GM12891 (cell line): ENCODE results near the gene PEX11A.
"Not testable (repeated sequence)": the region's sequence is repeated elsewhere in the genome, so short reads cannot be mapped to it uniquely, and the experiment has no call there.

ENCODE experiments used
- PAX5 ChIP-seq: IDR thresholded peaks from 2 replicates; pipeline ENCODE4 v1.6.1; 2011; ENCODE audit warnings: low read length, moderate library complexity, mild to moderate bottlenecking; ENCODE audit not compliant: insufficient read depth, severe bottlenecking
- POLR2A ChIP-seq: IDR thresholded peaks from 2 replicates; pipeline ENCODE4 v1.6.1; 2011; ENCODE audit warnings: low read depth, low read length, control low read depth
- POLR2AphosphoS5 ChIP-seq: IDR thresholded peaks from 2 replicates; pipeline ENCODE4 v1.6.1; 2011; ENCODE audit warnings: low read depth, low read length, control low read depth
- POU2F2 ChIP-seq: IDR thresholded peaks from 2 replicates; pipeline ENCODE4 v1.6.1; 2011; ENCODE audit warnings: low read depth, mild to moderate bottlenecking, control low read depth, low read length, moderate library complexity
- SPI1 ChIP-seq: IDR thresholded peaks from 2 replicates; pipeline ENCODE4 v1.6.1; 2011; ENCODE audit warnings: low read depth, low read length, control low read depth
- TAF1 ChIP-seq: IDR thresholded peaks from 2 replicates; pipeline ENCODE4 v1.6.1; 2011; ENCODE audit warnings: low read depth, low read length, control low read depth

DNA sequence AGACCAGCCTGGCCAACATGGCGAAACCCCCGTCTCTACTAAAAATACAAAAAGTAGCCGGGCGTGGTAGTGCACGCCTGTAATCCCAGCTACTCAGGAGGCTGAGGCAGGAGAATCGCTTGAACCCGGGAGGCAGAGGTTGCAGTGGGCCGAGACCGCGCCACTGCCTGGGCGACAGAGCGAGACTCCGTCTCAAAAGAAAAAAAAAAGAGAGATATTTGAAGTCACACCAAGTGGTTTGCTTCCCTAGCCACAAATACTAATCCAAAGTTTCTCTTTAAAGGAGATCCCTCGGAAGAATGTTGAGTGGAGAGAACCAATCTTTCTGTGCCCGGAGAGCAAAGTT is 651 bp downstream of the PEX11A start:
- TF ChIP-seq POLR2AphosphoS5, POLR2A, TAF1, PAX5, SPI1, POU2F2: not testable (repeated sequence)
